ENCODE measurements around the gene ETF1.

ETF1 gene

DNA sequence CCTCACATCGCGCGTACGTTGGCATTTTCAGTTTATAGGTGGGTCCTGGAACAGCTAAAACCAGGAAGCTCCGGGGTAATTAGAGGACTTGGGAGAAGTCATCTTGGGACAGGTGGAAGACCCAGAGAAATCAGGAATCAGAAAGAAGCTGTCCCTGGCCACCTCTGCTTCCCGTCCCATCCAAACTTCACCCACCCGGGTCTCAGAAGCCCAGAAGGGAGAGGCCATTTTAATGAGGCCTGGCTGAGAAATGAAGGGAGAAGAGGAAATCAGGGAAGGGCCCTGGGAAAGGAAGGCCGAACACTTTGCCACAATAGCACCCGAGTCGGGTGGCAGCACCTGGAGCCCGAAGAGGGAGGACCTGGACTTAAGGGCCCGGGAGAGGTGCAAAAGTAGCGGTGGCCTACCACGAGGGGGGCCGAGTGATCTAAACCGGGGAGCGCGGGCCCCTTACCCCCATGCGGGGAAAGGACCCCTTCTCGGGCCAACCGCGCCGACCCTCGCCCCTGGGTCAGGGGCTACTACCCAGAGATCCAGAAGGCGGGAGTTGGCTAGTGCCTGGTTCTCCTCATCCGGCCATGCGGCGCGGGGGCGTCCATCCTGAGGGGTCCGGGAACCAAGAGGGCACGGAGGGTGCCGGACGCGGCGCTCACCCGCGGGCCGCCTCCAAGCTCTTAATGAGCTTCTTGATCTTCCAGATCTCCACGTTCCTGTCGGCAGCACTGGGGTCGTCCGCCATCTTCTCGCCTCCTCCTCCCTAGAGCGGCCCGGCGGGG, 668 bp downstream of the ETF1 start:
- Histone ChIP-seq H3K4me1 (ENCODE audit: insufficient read depth, low read length) (peaks cover 22% of the 10 kb centered on the region), H3K9ac (ENCODE audit: low read depth, low read length) (peak overlapping the region; percentile 97), H3K9me3 (ENCODE audit: insufficient read depth, low read depth, low read length) (no peaks in the 10 kb centered on the region), H3K27ac (ENCODE audit: low read depth, low read length) (peak overlapping the region; percentile 95), H3K36me3 (ENCODE audit: insufficient read depth, low read length) (peaks cover 32% of the 10 kb centered on the region), H3K4me3 (ENCODE audit: low read length) (peak overlapping the region; percentile 88), H3K27me3 (ENCODE audit: insufficient read depth, low read length) (no peaks in the 10 kb centered on the region)
- under 1% methylated on average over 46 of the region's 47 CpGs for WGBS

DNA sequence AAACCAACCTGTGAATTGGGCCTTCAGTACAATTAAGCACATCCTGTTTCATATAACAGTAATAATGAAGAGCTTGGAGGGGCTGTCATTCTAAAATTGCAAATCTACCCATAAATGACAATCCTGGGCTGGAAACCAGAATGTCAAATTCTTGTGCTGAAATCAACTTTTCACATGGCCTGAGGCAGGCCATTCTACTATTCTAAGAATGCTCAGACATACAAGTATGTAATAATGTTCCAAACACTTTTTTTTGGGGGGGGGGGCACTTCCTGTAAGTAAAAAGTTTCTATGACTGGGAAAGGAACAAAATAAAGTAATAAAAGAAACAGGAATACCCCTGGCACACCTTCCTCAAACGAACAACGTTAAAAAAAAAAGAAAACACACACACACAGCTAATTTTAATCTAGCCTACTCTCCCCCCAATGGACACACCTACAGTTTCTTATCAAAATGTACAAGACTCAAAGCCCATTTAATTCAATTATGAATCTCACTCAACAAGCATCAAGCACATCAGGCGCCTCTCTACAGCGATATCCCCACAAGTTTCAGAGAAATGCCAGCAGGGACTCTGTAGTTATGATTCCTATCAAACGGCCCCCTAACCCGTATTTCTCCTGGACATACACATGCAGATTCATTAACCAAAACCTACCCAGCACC, 1.4 kb downstream of the ETF1 start:
- Histone ChIP-seq H3K9ac (ENCODE audit: low read depth, low read length) (peak overlapping the region; percentile 97), H3K27ac (ENCODE audit: low read depth, low read length) (peak overlapping the region; percentile 95), H3K9me3 (ENCODE audit: insufficient read depth, low read depth, low read length) (no peaks in the 10 kb centered on the region), H3K27me3 (ENCODE audit: insufficient read depth, low read length) (no peaks in the 10 kb centered on the region), H3K4me3 (ENCODE audit: low read length) (peak overlapping the region; percentile 88), H3K4me1 (ENCODE audit: insufficient read depth, low read length) (peaks cover 22% of the 10 kb centered on the region), H3K36me3 (ENCODE audit: insufficient read depth, low read length) (peaks cover 40% of the 10 kb centered on the region)
- WGBS: 27% methylated on average over 6 of the region's 6 CpGs

GRCh38 chr5:138539791-138540190, 3.2 kb downstream of the ETF1 start:
- Histone ChIP-seq H3K9ac (ENCODE audit: low read depth, low read length) (no peak overlapping the region), H3K4me3 (ENCODE audit: low read length) (no peak overlapping the region), H3K4me1 (ENCODE audit: insufficient read depth, low read length) (peaks cover 16% of the 10 kb centered on the region), H3K27me3 (ENCODE audit: insufficient read depth, low read length) (no peaks in the 10 kb centered on the region), H3K27ac (ENCODE audit: low read depth, low read length) (no peak overlapping the region), H3K36me3 (ENCODE audit: insufficient read depth, low read length) (peaks cover 50% of the 10 kb centered on the region), H3K9me3 (ENCODE audit: insufficient read depth, low read depth, low read length) (no peaks in the 10 kb centered on the region)

- Histone ChIP-seq H3K27me3 (ENCODE audit: insufficient read depth, low read length) (no peaks in the 10 kb centered on the region), H3K27ac (ENCODE audit: low read depth, low read length) (no peak overlapping the region; the same call in 1 of the 2 replicates)
These were observed 4.0 kb downstream of the ETF1 start for GRCh38 chr5:138538943-138539627.

DNA sequence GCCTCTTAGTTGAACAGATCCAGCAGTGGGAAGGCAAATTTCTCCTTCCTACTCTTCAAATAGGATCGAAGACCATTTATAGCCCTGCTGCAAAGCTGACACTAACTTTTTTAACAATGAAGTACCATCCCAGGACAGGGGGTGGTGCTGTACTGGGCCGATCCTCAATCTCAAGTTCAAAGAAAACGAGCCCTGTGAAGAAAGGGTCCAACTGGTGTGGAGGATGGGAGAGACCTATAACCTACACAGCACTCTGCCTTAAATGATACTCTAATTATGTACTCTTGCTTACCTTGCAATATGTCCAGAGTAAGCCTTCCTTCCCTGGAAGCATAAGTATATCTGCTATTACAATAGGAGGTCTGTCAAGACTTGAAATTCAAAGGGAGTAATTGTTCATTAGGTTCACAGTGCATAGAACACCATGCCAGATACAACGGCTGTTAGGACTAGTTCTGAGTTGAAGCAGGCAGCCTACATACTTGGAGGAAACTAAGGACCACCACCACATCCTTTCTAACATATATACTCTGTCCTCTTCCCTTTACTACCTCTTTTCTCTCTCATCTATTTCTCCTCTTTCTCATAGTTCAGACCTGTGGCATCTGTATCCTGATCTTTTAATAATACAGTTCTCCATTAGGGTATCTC, 6.2 kb downstream of the ETF1 start:
- no peaks in the 10 kb centered on the region for H3K9me3 ChIP-seq (ENCODE audit: insufficient read depth, low read depth, low read length)
- WGBS: 96% methylated on average over 2 of the region's 4 CpGs
- H3K27me3 ChIP-seq (ENCODE audit: insufficient read depth, low read length): no peaks in the 10 kb centered on the region
- peaks cover 10% of the 10 kb centered on the region for H3K4me1 ChIP-seq (ENCODE audit: insufficient read depth, low read length)
- no peak overlapping the region for H3K4me3 ChIP-seq (ENCODE audit: low read length)
- no peak overlapping the region for H3K9ac ChIP-seq (ENCODE audit: low read depth, low read length)
- no peak overlapping the region for H3K27ac ChIP-seq (ENCODE audit: low read depth, low read length)
- H3K36me3 ChIP-seq (ENCODE audit: insufficient read depth, low read length): peaks cover 71% of the 10 kb centered on the region

More at GRCh38 chr5:138538943-138539627, 4.0 kb downstream of the ETF1 start:
- peaks cover 10% of the 10 kb centered on the region for H3K4me1 ChIP-seq (ENCODE audit: insufficient read depth, low read length)
- H3K9me3 ChIP-seq (ENCODE audit: insufficient read depth, low read depth, low read length): no peaks in the 10 kb centered on the region
- no peak overlapping the region for H3K9ac ChIP-seq (ENCODE audit: low read depth, low read length)
- H3K4me3 ChIP-seq (ENCODE audit: low read length): no peak overlapping the region
- peaks cover 57% of the 10 kb centered on the region for H3K36me3 ChIP-seq (ENCODE audit: insufficient read depth, low read length)
- WGBS: 93% methylated on average over 2 of the region's 2 CpGs

- H3K9ac ChIP-seq (ENCODE audit: low read depth, low read length): no peak overlapping the region
- no peaks in the 10 kb centered on the region for H3K27me3 ChIP-seq (ENCODE audit: insufficient read depth, low read length)
- H3K9me3 ChIP-seq (ENCODE audit: insufficient read depth, low read depth, low read length): no peaks in the 10 kb centered on the region
- H3K36me3 ChIP-seq (ENCODE audit: insufficient read depth, low read length): peaks cover 68% of the 10 kb centered on the region
- H3K4me3 ChIP-seq (ENCODE audit: low read length): no peak overlapping the region
- peaks cover 6% of the 10 kb centered on the region for H3K4me1 ChIP-seq (ENCODE audit: insufficient read depth, low read length)
- 67% methylated on average over 2 of the region's 2 CpGs for WGBS
- H3K27ac ChIP-seq (ENCODE audit: low read depth, low read length): no peak overlapping the region
These were observed 6.8 kb downstream of the ETF1 start for GRCh38 chr5:138536215-138536614.

GRCh38 chr5:138533973-138534941, 8.8 kb downstream of the ETF1 start:
- Histone ChIP-seq H3K27ac (ENCODE audit: low read depth, low read length) (no peak overlapping the region), H3K9ac (ENCODE audit: low read depth, low read length) (no peak overlapping the region), H3K27me3 (ENCODE audit: insufficient read depth, low read length) (no peaks in the 10 kb centered on the region), H3K36me3 (ENCODE audit: insufficient read depth, low read length) (peaks cover 56% of the 10 kb centered on the region), H3K4me1 (ENCODE audit: insufficient read depth, low read length) (0 out of 2 replicates have a peak, but pooled peaks cover 3% of the 10 kb centered on the region), H3K4me3 (ENCODE audit: low read length) (no peak overlapping the region), H3K9me3 (ENCODE audit: insufficient read depth, low read depth, low read length) (no peaks in the 10 kb centered on the region)
- WGBS: 97% methylated on average over 5 of the region's 5 CpGs

GRCh38 chr5:138529812-138530211, 13.2 kb downstream of the ETF1 start:
- H3K4me1 ChIP-seq (ENCODE audit: insufficient read depth, low read length): 0 out of 2 replicates have a peak, but pooled peaks cover 5% of the 10 kb centered on the region
- no peak overlapping the region for H3K9ac ChIP-seq (ENCODE audit: low read depth, low read length)
- no peaks in the 10 kb centered on the region for H3K27me3 ChIP-seq (ENCODE audit: insufficient read depth, low read length)
- H3K27ac ChIP-seq (ENCODE audit: low read depth, low read length): no peak overlapping the region
- H3K4me3 ChIP-seq (ENCODE audit: low read length): no peak overlapping the region
- H3K9me3 ChIP-seq (ENCODE audit: insufficient read depth, low read depth, low read length): no peaks in the 10 kb centered on the region
- WGBS: 93% methylated on average over 8 of the region's 8 CpGs
- peaks cover 59% of the 10 kb centered on the region for H3K36me3 ChIP-seq (ENCODE audit: insufficient read depth, low read length)

DNA sequence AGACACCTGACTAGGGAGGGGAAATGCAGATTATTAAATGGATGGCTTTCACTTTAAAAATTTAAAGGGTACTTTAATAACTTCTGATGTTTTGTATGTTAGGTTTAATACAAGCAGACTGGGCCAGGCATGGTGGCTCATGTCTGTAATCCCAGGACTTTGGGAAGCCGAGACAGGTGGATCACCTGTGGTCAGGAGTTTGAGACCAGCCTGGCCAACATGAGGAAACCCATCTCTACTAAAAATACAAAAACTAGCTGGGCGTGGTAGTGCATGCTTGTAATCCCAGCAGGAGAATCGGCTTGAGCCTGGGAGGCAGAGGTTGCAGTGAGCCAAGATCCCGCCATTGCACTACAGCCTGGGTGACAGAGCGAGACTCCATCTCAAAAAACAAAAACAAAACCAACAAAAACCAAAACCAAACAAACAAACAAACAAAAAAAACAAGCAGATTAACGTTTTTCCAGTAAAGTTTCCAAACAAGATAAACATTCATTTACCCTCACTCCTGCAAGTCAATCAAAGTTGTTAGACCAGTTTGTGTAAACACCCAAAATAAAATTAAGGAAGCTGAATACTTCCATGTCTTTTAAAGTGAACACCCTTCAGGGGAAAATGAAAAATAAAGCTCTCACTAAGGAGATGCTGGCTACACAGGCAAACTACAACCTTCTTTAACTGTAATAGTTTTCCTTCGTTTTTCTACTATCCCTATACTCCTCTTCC, 14.1 kb downstream of the ETF1 start:
- no peak overlapping the region for H3K27ac ChIP-seq (ENCODE audit: low read depth, low read length)
- H3K4me1 ChIP-seq (ENCODE audit: insufficient read depth, low read length): 0 out of 2 replicates have a peak, but pooled peaks cover 5% of the 10 kb centered on the region
- WGBS: 92% methylated on average over 7 of the region's 7 CpGs
- no peaks in the 10 kb centered on the region for H3K9me3 ChIP-seq (ENCODE audit: insufficient read depth, low read depth, low read length)
- H3K4me3 ChIP-seq (ENCODE audit: low read length): no peak overlapping the region
- peak overlapping the region; percentile 30; the same call in 1 of the 2 replicates for H3K9ac ChIP-seq (ENCODE audit: low read depth, low read length)
- peaks cover 52% of the 10 kb centered on the region for H3K36me3 ChIP-seq (ENCODE audit: insufficient read depth, low read length)
- H3K27me3 ChIP-seq (ENCODE audit: insufficient read depth, low read length): no peaks in the 10 kb centered on the region

All from HUES64 (cell line).